Keratinocyte (primary cell): ENCODE results near the gene EXOSC6. TPM values are rescaled to one million over a fixed set of nuclear protein-coding genes. Genes with fewer than 3 reads are reported as not detected.
"Not testable (repeated sequence)": the region's sequence is repeated elsewhere in the genome, so short reads cannot be mapped to it uniquely, and the experiment has no call there.

Experiments used
- DNase-seq: peaks from one replicate; pipeline ENCODE4 v3.0.0-alpha.2; 2011; ENCODE audit warnings: low read depth, missing footprints, low spot score
- FAIRE-seq: peaks from 2 replicates; lab custom pipeline; 2011; peaks lifted over from hg19 to GRCh38; lab: Jason Lieb, UNC
- H2AFZ ChIP-seq: 2 replicates; pipeline ENCODE4 v1.6.0; 2012; ENCODE audit warnings: low read length, control low read depth, inconsistent platforms; ENCODE audit not compliant: control insufficient read depth
- H3K27ac ChIP-seq: 2 replicates; pipeline ENCODE4 v1.5.1; 2011; ENCODE audit warnings: low read length; ENCODE audit not compliant: control insufficient read depth, insufficient read depth
- H3K27me3 ChIP-seq: 3 replicates; pipeline ENCODE4 v1.6.0; 2011; ENCODE audit warnings: low read length; ENCODE audit not compliant: control insufficient read depth, insufficient read depth; ENCODE audit errors: extremely low read depth
- H3K36me3 ChIP-seq, 2 experiments: 2 replicates in 1 of 2; 3 replicates in 1 of 2; pipeline ENCODE4 v1.5.1; 2011; ENCODE audit warnings: low read length in 2 of 2, mild to moderate bottlenecking in 1 of 2; ENCODE audit not compliant: control insufficient read depth in 2 of 2, insufficient read depth in 2 of 2; ENCODE audit errors: extremely low read depth in 1 of 2
- H3K4me1 ChIP-seq: 3 replicates; pipeline ENCODE4 v1.5.1; 2011; ENCODE audit warnings: low read length; ENCODE audit not compliant: control insufficient read depth, insufficient read depth; ENCODE audit errors: extremely low read depth
- H3K4me2 ChIP-seq: 3 replicates; pipeline ENCODE4 v1.6.0; 2011; ENCODE audit warnings: low read depth, low read length; ENCODE audit not compliant: control insufficient read depth, insufficient read depth; ENCODE audit errors: extremely low read depth
- H3K4me3 ChIP-seq, 3 experiments: fragments of 200-600 bp in 1 of 3; sonication (generic) in 1 of 3; 2 replicates in 2 of 3; 3 replicates in 1 of 3; pipeline ENCODE4 v1.5.1; 2011 to 2016; ENCODE audit warnings: low read length in 3 of 3, mild to moderate bottlenecking in 3 of 3, control low read depth in 2 of 3, inconsistent platforms in 1 of 3, low read depth in 1 of 3, mixed read lengths in 1 of 3, mixed run types in 1 of 3, moderate library complexity in 1 of 3; ENCODE audit not compliant: control insufficient read depth in 2 of 3, insufficient read depth in 2 of 3; ENCODE audit errors: extremely low read depth in 1 of 3
- H3K79me2 ChIP-seq: 2 replicates; pipeline ENCODE4 v1.6.0; 2012; ENCODE audit warnings: low read length; ENCODE audit not compliant: control insufficient read depth, insufficient read depth
- H3K9ac ChIP-seq: 3 replicates; pipeline ENCODE4 v1.6.0; 2011; ENCODE audit warnings: low read length; ENCODE audit not compliant: control insufficient read depth, insufficient read depth; ENCODE audit errors: extremely low read depth
- H3K9me1 ChIP-seq: 3 replicates; pipeline ENCODE4 v1.6.0; 2011; ENCODE audit warnings: low read length; ENCODE audit not compliant: control insufficient read depth, insufficient read depth; ENCODE audit errors: extremely low read depth
- H3K9me3 ChIP-seq: 2 replicates; pipeline ENCODE4 v1.5.1; 2012; ENCODE audit warnings: low read depth, low read length; ENCODE audit not compliant: control insufficient read depth
- H4K20me1 ChIP-seq: 3 replicates; pipeline ENCODE4 v1.6.0; 2011; ENCODE audit warnings: low read length; ENCODE audit not compliant: control insufficient read depth, insufficient read depth; ENCODE audit errors: extremely low read depth
- CTCF ChIP-seq, 3 experiments: IDR thresholded peaks in 1 of 3; conservative IDR thresholded peaks in 1 of 3; optimal IDR thresholded peaks in 1 of 3; 2 replicates in 2 of 3; 3 replicates in 1 of 3; pipeline versions ENCODE3 to v1.5.1; 2011; ENCODE audit warnings: low read length in 3 of 3, mild to moderate bottlenecking in 3 of 3, moderate library complexity in 2 of 3, control low read depth in 1 of 3, inconsistent platforms in 1 of 3; ENCODE audit not compliant: insufficient read depth in 2 of 3; ENCODE audit errors: extremely low read depth in 1 of 3
- EZH2 ChIP-seq: IDR thresholded peaks from one replicate; pipeline ENCODE4 v1.6.1; 2012; ENCODE audit warnings: inconsistent platforms, mild to moderate bottlenecking, low read length, moderate library complexity
- dilution Hi-C: fragments of 300-500 bp; cut with MboI; formaldehyde crosslinking; loops from one replicate; pipeline ENCODE4 v1.7.0; 2020; ENCODE audit warnings: low sequenced_read_pairs; ENCODE audit not compliant: extremely low pct_ligation_motif_present
- polyA plus RNA-seq, 5 experiments: library from polyadenylated mRNA; depleted of rRNA in 3 of 5; stranded (reverse) in 3 of 5; stranded (forward) in 1 of 5; unstranded in 1 of 5; fragments of >200 nt; gene quantifications; 1 replicate in 1 of 5; 2 replicates in 3 of 5; 3 replicates in 1 of 5; pipeline versions ENCODE4 v1.2.1 to v1.2.3, GENCODE V29; 2011 to 2012; ENCODE audit warnings: missing spikeins in 2 of 5, low read depth in 1 of 5, low replicate concordance in 1 of 5

EXOSC6 gene
- polyA plus RNA-seq, 1 donor (not counting 4 experiments of a cell fraction or from before 2014, with no cell fraction given), result 7.5 TPM

- FAIRE-seq, result no peak
These were observed 42.8 kb upstream of the EXOSC6 start for GRCh38 chr16:70294385-70295025.

DNA sequence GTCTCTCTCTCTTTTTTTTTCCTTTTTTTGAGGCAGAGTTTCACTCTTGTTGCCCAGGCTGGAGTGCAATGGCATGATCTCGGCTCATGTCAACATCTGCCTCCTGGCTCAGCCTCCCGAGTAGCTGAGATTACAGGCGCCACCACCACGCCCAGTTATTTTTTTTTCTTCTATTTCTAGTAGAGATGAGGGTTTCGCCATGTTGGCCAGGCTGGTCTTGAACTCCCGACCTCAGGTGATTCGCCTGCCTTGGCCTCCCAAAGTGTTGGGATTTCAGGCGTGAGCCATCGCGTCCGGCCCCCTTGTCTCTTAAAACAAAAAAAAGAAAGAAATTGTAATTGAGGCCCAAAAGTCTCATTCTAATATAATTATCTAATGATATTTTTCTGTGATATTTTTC is 40.4 kb upstream of the EXOSC6 start:
- H3K4me2 ChIP-seq, DNase-seq, dilution Hi-C loops, H3K27ac ChIP-seq, H3K4me1 ChIP-seq, H3K27me3 ChIP-seq, H4K20me1 ChIP-seq, H2AFZ ChIP-seq, FAIRE-seq, H3K9me3 ChIP-seq, H3K9me1 ChIP-seq, H3K36me3 ChIP-seq, H3K9ac ChIP-seq, H3K4me3 ChIP-seq: not testable (repeated sequence)
- peaks cover 21% of the 10 kb centered on the region for H3K79me2 ChIP-seq

More at GRCh38 chr16:70294385-70295025, 42.8 kb upstream of the EXOSC6 start:
- no peak overlapping the region for H3K9ac ChIP-seq
- no peaks in the 10 kb centered on the region for H3K9me3 ChIP-seq
- dilution Hi-C loops, result no loop called here
- no peak overlapping the region for H3K4me2 ChIP-seq
- H3K4me1 ChIP-seq, result peaks cover 11% of the 10 kb centered on the region
- H3K79me2 ChIP-seq, result peaks cover 2% of the 10 kb centered on the region
- DNase-seq, result no peak
- H3K9me1 ChIP-seq, result no peaks in the 10 kb centered on the region
- no peak for TF ChIP-seq CTCF (optimal IDR thresholded peaks at IDR 0.05 in 1 of 3, IDR thresholded peaks at IDR 0.05 in 1 of 3, conservative IDR thresholded peaks at IDR 0.05 in 1 of 3; ENCODE audit: extremely low read depth in 1 of 3, insufficient read depth in 2 of 3, low read length in 3 of 3)
- TF ChIP-seq EZH2, result no peak
- H3K4me3 ChIP-seq, result no peak overlapping the region
- H3K27ac ChIP-seq, result no peak overlapping the region
- no peaks in the 10 kb centered on the region for H3K27me3 ChIP-seq
- H3K36me3 ChIP-seq, result no peaks in the 10 kb centered on the region
- no peak overlapping the region for H2AFZ ChIP-seq
- no peaks in the 10 kb centered on the region for H4K20me1 ChIP-seq
